Thyroid gland (tissue), 4 donors: Measurements from ENCODE around the gene AK6.

Experiments used
- CTCF ChIP-seq, 6 experiments: fragments of 200-600 bp in 3 of 6; fragments of 450-650 bp in 3 of 6; sonication (generic) in 3 of 6; IDR thresholded peaks; one replicate each; pipeline ENCODE4 v1.5.1; 2016 to 2019; ENCODE audit warnings: antibody characterized with exemption in 6 of 6, mild to moderate bottlenecking in 2 of 6, inconsistent platforms in 1 of 6, moderate library complexity in 1 of 6
- POLR2A ChIP-seq, 2 donors: fragments of 450-650 bp; IDR thresholded peaks; one replicate each; pipeline ENCODE4 v1.6.1; 2017; ENCODE audit warnings: antibody characterized with exemption in 2 of 2, mild to moderate bottlenecking in 2 of 2, moderate library complexity in 1 of 2

- TF ChIP-seq CTCF (IDR thresholded peaks at IDR 0.05) (no peak), POLR2A (IDR thresholded peaks at IDR 0.05) (no peak)
Observed at GRCh38 chr5:69415584-69415958, 46.3 kb upstream of the AK6 start.
